SH-SY5Y (cell line): ENCODE results near the gene RHOA.

Source experiments
- GATA2 ChIP-seq: IDR thresholded peaks from 2 replicates; pipeline ENCODE4 v1.6.1; 2011; ENCODE audit warnings: mild to moderate bottlenecking, low read depth, low read length
- GATA3 ChIP-seq: IDR thresholded peaks from 2 replicates; pipeline ENCODE4 v1.6.1; 2011; ENCODE audit warnings: low read depth, mild to moderate bottlenecking, low read length, moderate library complexity

RHOA gene

DNA sequence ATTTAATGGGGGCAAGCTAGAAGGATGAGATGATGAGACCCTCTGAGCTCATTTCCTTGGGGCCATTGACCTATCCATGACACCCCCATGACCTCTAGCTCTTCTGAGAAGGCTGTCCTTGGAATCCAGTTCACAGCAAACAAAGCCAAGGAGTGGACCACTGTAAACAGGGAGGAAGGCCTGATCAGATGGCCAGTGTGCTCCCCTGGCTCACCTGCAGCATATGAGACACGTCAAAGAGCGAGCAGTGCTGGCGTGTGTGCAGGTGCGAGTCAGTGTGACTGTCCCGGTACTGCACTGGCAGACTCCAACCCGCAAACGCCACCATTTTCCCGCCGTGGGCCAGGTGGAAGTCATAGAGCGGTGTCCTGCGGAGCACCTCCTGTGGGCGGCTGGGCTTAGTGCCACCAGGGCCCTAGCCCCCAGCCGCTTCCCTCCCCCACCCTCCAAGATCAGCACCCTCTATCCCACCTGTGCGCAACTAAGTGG, 10.2 kb upstream of the RHOA start:
- TF ChIP-seq GATA3 (no peak), GATA2 (no peak)

DNA sequence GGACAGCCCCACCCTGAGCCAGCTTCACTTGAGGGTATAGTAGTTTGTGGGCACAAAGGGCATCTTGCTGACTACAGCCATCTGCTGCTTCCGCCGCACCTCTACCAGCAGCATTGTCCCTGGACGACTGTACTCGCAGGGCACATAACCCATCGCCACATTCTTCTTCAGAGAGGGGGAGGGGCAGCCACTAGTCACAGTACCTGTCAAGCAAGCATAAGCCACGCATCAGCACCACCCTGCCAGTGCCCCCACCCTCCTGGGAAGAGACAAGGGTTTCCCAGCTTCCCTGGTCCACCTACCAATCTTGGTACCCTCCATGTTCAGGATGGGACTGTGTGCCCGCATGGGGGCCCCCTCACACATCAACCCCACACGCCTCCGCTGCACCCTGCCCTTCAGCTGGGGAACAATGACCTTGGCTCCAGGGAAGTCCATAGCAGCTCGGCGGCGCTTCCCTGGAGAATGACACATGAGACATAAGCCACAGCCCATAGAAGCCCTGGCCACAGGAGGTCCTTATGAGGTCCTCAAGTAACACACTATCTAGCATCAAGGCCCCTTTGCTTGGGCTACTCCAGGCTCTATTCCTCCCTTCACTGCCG, 5.8 kb upstream of the RHOA start:
- TF ChIP-seq GATA3 (no peak), GATA2 (no peak)

GRCh38 chr3:49416867-49417266, 5.1 kb upstream of the RHOA start:
- TF ChIP-seq GATA3 (no peak), GATA2 (no peak)

GRCh38 chr3:49415931-49416601, 4.3 kb upstream of the RHOA start:
- TF ChIP-seq GATA2 (no peak), GATA3 (no peak)

DNA sequence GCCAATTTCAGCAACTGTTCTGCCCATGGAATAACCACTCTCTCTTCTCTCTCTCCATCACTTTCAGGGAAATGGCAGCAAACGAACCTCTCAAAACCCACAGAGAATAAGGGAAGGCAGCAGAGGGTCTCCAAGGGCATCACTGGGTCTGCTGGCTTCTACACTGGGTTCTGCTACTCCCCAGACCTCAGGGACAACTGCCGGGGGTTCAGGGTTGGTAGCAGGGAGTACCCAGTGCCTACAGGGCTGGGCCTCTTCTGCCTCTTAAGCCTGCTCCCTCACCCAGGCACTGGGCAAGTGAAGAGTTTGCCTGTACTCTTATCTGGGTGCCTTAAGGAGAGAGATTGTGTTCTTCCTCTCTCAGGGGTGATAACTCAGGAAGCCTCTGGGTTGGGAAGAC, 3.0 kb upstream of the RHOA start:
- TF ChIP-seq GATA2 (no peak), GATA3 (no peak)

- TF ChIP-seq GATA3, result no peak
- no peak for TF ChIP-seq GATA2
Observed at GRCh38 chr3:49413338-49413734, 1.6 kb upstream of the RHOA start.

DNA sequence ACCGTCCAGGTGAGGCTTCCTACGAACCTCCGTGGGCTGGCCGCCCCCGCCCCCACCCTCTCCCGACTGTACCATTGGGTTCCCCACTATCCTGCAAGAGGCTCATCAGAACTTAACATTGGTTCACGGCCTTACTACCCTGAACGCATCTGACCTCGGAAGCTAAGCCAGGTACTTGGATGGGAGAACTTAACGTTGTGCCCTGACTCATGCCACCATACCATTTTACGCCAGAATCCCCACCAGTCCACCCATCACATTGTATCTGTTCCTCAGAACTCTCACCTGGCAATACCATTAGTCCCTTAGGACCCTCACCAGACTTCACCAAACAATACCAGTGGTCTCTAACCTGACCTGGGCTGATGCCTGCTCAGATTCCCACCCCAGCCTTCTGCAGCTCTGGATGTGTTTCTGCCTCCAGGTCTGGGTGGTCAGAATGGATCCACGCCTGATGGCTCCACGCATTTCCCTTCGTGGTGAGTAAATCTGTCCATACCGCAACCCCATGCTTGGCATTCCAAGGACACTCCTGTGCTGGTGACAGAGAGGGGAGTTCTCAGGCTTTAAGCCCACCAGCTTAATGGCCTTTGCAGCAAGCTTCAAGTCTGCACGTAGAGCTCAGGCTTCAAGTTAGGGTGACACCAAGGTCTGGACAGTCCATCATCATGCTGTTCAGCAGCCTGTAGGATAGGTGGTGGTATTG, 1.0 kb upstream of the RHOA start:
- TF ChIP-seq GATA3 (no peak), GATA2 (no peak)

GRCh38 chr3:49411535-49411967, 225 bp downstream of the RHOA start:
- TF ChIP-seq GATA3 (no peak), GATA2 (no peak)

- no peak for TF ChIP-seq GATA3
Observed at GRCh38 chr3:49410846-49411534, 786 bp downstream of the RHOA start.

- TF ChIP-seq GATA2, result no peak
- no peak for TF ChIP-seq GATA3
Observed at GRCh38 chr3:49410066-49410845, 1.5 kb downstream of the RHOA start.

DNA sequence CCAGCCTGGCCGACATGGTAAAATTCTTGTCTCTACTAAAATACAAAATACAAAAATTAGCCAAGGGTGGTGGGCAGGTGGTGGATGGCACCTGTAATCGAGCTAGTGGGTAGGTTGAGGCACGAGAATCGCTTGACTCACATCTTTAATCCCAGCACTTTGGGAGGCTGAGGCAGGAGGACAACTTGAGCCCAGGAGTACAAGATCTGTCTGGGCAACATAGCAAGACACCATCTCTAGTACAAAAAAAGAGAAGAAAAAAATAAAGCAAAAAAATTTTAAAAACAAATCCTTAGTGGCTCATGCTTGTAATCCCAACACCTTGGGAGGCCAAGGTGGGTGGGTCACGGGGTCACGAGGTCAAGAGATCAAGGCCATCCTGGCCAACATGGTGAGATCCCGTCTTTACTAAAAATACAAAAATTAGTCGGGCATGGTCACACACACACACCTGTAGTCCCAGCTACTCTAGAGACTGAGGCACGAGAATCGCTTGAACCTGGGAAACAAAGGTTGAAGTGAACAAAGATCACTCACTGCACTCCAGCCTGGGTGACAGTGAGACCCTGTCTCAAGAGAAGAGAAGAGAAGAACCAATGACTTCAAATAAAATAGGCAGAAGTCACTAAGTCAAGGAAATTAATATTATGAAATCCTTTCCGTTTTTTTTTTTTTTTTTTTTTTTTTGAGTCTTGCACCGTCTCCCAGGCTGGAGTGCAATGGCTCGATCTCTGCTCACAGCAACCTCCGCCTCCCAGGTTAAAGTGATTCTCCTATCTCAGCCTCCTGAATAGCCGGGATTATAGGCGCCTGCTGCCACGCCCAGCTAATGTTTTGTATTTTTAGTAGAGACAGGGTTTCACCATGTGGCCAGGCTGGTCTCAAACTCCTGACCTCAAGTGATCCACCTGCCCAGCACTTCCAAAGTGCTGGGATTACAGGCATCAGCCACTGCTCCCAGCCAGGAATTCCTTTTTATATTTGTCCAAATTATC, 4.9 kb downstream of the RHOA start:
- TF ChIP-seq GATA2 (no peak), GATA3 (no peak)

GRCh38 chr3:49403891-49404290, 7.9 kb downstream of the RHOA start:
- TF ChIP-seq GATA3 (no peak), GATA2 (no peak)
